ENCODE results near the gene SH3GLB1. TPM values are rescaled to one million over a fixed set of nuclear protein-coding genes. Genes with fewer than 3 reads are reported as not detected.

Gene SH3GLB1
- total RNA-seq, 1 donor from 2014 or later: 114 TPM

- no peak overlapping the region for H3K27ac ChIP-seq (replicated peaks)
- intact Hi-C loops (cut with micrococcal nuclease): no loop called here
- no peaks in the 10 kb centered on the region for H3K27me3 ChIP-seq (ENCODE audit: low read depth)
- TF ChIP-seq CTCF (IDR thresholded peaks at IDR 0.05; ENCODE audit: borderline replicate concordance): no peak
- no peak for DNase-seq
- peaks cover 13% of the 10 kb centered on the region for H3K9me3 ChIP-seq (replicated peaks)
- peaks cover 9% of the 10 kb centered on the region for H3K4me1 ChIP-seq
- H3K4me3 ChIP-seq: no peak overlapping the region
- no peaks in the 10 kb centered on the region for H3K36me3 ChIP-seq
Measured at GRCh38 chr1:86765073-86765472, 60.7 kb downstream of the SH3GLB1 start.

GRCh38 chr1:86765674-86766073 lies 61.3 kb downstream of the SH3GLB1 start:
- H3K4me1 ChIP-seq: peaks cover 9% of the 10 kb centered on the region
- H3K4me3 ChIP-seq: no peak overlapping the region
- DNase-seq: no peak
- H3K27me3 ChIP-seq (ENCODE audit: low read depth): no peaks in the 10 kb centered on the region
- H3K9me3 ChIP-seq (replicated peaks): peaks cover 13% of the 10 kb centered on the region
- no peaks in the 10 kb centered on the region for H3K36me3 ChIP-seq
- no peak overlapping the region for H3K27ac ChIP-seq (replicated peaks)
- TF ChIP-seq CTCF (IDR thresholded peaks at IDR 0.05; ENCODE audit: borderline replicate concordance): no peak
- intact Hi-C loops (cut with micrococcal nuclease): no loop called here

- Histone ChIP-seq H3K27me3 (ENCODE audit: low read depth) (no peaks in the 10 kb centered on the region), H3K27ac (replicated peaks) (no peak overlapping the region), H3K4me3 (no peak overlapping the region), H3K4me1 (peaks cover 13% of the 10 kb centered on the region), H3K9me3 (replicated peaks) (peaks cover 13% of the 10 kb centered on the region), H3K36me3 (no peaks in the 10 kb centered on the region)
- intact Hi-C loops (cut with micrococcal nuclease): no loop called here
- TF ChIP-seq CTCF (IDR thresholded peaks at IDR 0.05; ENCODE audit: borderline replicate concordance): no peak
- DNase-seq: no peak
Measured at GRCh38 chr1:86768554-86768953, 64.2 kb downstream of the SH3GLB1 start.

GRCh38 chr1:86769065-86769464 lies 64.7 kb downstream of the SH3GLB1 start:
- H3K36me3 ChIP-seq: no peaks in the 10 kb centered on the region
- DNase-seq: no peak
- no peaks in the 10 kb centered on the region for H3K27me3 ChIP-seq (ENCODE audit: low read depth)
- no peak for TF ChIP-seq CTCF (IDR thresholded peaks at IDR 0.05; ENCODE audit: borderline replicate concordance)
- no peak overlapping the region for H3K4me3 ChIP-seq
- intact Hi-C loops (cut with micrococcal nuclease): no loop called here
- peaks cover 13% of the 10 kb centered on the region for H3K9me3 ChIP-seq (replicated peaks)
- H3K27ac ChIP-seq (replicated peaks): no peak overlapping the region
- H3K4me1 ChIP-seq: peaks cover 18% of the 10 kb centered on the region

GRCh38 chr1:86773341-86774288 lies 69.2 kb downstream of the SH3GLB1 start:
- TF ChIP-seq CTCF (IDR thresholded peaks at IDR 0.05; ENCODE audit: borderline replicate concordance): no peak
- Histone ChIP-seq H3K36me3 (no peaks in the 10 kb centered on the region), H3K27ac (replicated peaks) (peak overlapping the region; percentile 29), H3K9me3 (replicated peaks) (no peaks in the 10 kb centered on the region), H3K4me1 (peaks cover 22% of the 10 kb centered on the region), H3K4me3 (no peak overlapping the region), H3K27me3 (ENCODE audit: low read depth) (no peaks in the 10 kb centered on the region)
- intact Hi-C loops (cut with micrococcal nuclease): no loop called here
- no peak for DNase-seq
